MM.1S (cell line): ENCODE data around the gene TOB1.

ENCODE experiments used
- EZH2 ChIP-seq: fragments of 300-600 bp; sonication (generic); optimal IDR thresholded peaks from 2 replicates; pipeline ENCODE3; 2017; ENCODE audit warnings: low read depth, mild to moderate bottlenecking, antibody characterized with exemption, low read length, mixed read lengths
- EZH2phosphoT487 ChIP-seq: fragments of 300-600 bp; sonication (generic); IDR thresholded peaks from 2 replicates; pipeline ENCODE4 v1.6.1; 2018; ENCODE audit warnings: antibody characterized with exemption, low read length
- TF ChIP-seq, protein P1 (sequence below): fragments of 300-600 bp; sonication (generic); IDR thresholded peaks from 2 replicates; pipeline ENCODE4 v1.5.1; 2016; ENCODE audit warnings: antibody characterized with exemption, low read length, mixed read lengths

- TF ChIP-seq, protein P1, sequence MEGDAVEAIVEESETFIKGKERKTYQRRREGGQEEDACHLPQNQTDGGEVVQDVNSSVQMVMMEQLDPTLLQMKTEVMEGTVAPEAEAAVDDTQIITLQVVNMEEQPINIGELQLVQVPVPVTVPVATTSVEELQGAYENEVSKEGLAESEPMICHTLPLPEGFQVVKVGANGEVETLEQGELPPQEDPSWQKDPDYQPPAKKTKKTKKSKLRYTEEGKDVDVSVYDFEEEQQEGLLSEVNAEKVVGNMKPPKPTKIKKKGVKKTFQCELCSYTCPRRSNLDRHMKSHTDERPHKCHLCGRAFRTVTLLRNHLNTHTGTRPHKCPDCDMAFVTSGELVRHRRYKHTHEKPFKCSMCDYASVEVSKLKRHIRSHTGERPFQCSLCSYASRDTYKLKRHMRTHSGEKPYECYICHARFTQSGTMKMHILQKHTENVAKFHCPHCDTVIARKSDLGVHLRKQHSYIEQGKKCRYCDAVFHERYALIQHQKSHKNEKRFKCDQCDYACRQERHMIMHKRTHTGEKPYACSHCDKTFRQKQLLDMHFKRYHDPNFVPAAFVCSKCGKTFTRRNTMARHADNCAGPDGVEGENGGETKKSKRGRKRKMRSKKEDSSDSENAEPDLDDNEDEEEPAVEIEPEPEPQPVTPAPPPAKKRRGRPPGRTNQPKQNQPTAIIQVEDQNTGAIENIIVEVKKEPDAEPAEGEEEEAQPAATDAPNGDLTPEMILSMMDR, result no peak
- no peak for TF ChIP-seq EZH2
- TF ChIP-seq EZH2phosphoT487, result no peak
Observed at GRCh38 chr17:50871898-50872297, 5.7 kb upstream of the TOB1 start.
